ENCODE results near the gene HOXB3.

DNA sequence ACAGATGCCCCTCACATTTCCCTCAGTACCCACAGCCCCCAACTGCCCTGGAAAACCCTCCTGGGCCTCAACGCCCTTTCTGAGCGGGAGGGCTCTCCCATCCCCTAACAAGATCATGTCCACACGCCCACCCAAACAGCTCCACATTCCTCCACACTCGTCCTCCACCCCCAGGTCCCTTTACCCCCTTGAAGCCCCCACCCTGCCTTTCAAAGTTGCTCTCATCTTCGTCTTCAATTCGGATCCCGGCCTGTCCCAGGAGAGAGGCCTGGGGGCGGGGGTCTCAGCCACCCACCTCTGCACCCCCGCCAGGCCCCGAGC, 26.2 kb downstream of the HOXB3 start:
- TF ChIP-seq CTCF (IDR thresholded peaks at IDR 0.05) (no peak), FOXM1 (IDR thresholded peaks at IDR 0.05; ENCODE audit: low read depth) (no peak), FOXJ3 (CRISPR knock-in tag; IDR thresholded peaks at IDR 0.05) (no peak), POLR2AphosphoS5 (IDR thresholded peaks at IDR 0.05; ENCODE audit: low read depth, low read length) (no peak), PBX3 (IDR thresholded peaks at IDR 0.05) (no peak), RAD21 (IDR thresholded peaks at IDR 0.05; ENCODE audit: low read length) (no peak)
